Measurements from ENCODE around the gene TBC1D32. TPM values are rescaled to one million over a fixed set of nuclear protein-coding genes. Genes with fewer than 3 reads are reported as not detected.
"Not testable (repeated sequence)": the region's sequence is repeated elsewhere in the genome, so short reads cannot be mapped to it uniquely, and the experiment has no call there.

Gene TBC1D32
- total RNA-seq, 1 experiment from 2014 or later = 12.0 TPM

GRCh38 chr6:121302882-121303281 is 31.4 kb downstream of the TBC1D32 start:
- BruUV-seq (replicated peaks) = no TSS peak
- intact Hi-C loops (cut with micrococcal nuclease; ENCODE audit: unreplicated experiment) = no loop called here
- ChIA-PET POLR2A (ENCODE audit: unreplicated experiment) (no interaction called here), CTCF (no interaction called here)
- H3K4me3 ChIP-seq = no peak overlapping the region
- no peak for DNase-seq
- H3K9me2 ChIP-seq (ENCODE audit: insufficient read depth) = no peaks in the 10 kb centered on the region
- H3K79me2 ChIP-seq (ENCODE audit: low read depth) = no peaks in the 10 kb centered on the region
- H3K27me3 ChIP-seq (ENCODE audit: insufficient read depth, low read depth) = no peaks in the 10 kb centered on the region
- H3F3A ChIP-seq (ENCODE audit: insufficient read depth, low read depth) = no peaks in the 10 kb centered on the region
- H3K36me3 ChIP-seq (ENCODE audit: low read depth) = no peaks in the 10 kb centered on the region
- H2AFZ ChIP-seq = no peak overlapping the region
- no peaks in the 10 kb centered on the region for H3K9me3 ChIP-seq (ENCODE audit: insufficient read depth, low read depth)
- H4K20me1 ChIP-seq (ENCODE audit: insufficient read depth) = no peaks in the 10 kb centered on the region
- no peak overlapping the region for H3K4me2 ChIP-seq
- no peaks in the 10 kb centered on the region for H3K4me1 ChIP-seq (replicated peaks; ENCODE audit: insufficient read depth)
- H3K27ac ChIP-seq = no peak overlapping the region
- no peak for TF ChIP-seq EZH2 (IDR thresholded peaks at IDR 0.05; ENCODE audit: low read depth)
- TF ChIP-seq CTCF (conservative IDR thresholded peaks at IDR 0.05) = no peak

- BruUV-seq (replicated peaks); DNase-seq; H3K36me3 ChIP-seq (ENCODE audit: low read depth); H3F3A ChIP-seq (ENCODE audit: insufficient read depth, low read depth); H3K79me2 ChIP-seq (ENCODE audit: low read depth); H3K9me3 ChIP-seq (ENCODE audit: insufficient read depth, low read depth); H3K9me2 ChIP-seq (ENCODE audit: insufficient read depth); H3K27ac ChIP-seq; H3K4me3 ChIP-seq; H3K4me2 ChIP-seq; H3K4me1 ChIP-seq (replicated peaks; ENCODE audit: insufficient read depth); H2AFZ ChIP-seq; intact Hi-C loops (cut with micrococcal nuclease; ENCODE audit: unreplicated experiment); POLR2A ChIA-PET (ENCODE audit: unreplicated experiment); CTCF ChIA-PET; H4K20me1 ChIP-seq (ENCODE audit: insufficient read depth); H3K27me3 ChIP-seq (ENCODE audit: insufficient read depth, low read depth): not testable (repeated sequence)
Measured at GRCh38 chr6:121301156-121301555, 33.1 kb downstream of the TBC1D32 start.

DNA sequence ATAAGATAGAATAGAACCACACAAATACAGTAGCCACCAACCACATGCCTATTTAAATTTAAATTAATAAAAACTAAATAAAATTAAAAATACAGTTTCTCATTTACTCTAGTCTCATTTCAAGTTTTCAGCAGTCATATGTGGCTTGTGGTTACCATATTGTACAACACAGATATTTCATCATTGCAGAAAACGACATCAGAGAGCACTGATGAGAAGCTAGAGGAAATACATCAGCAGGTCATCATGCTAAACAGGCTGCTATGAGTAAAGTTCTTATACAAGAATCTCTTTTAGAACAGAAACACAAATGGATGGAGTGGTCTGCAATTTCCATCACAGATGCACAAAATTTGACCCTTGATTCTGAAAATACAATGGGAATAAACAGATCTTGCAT is 36.6 kb downstream of the TBC1D32 start:
- TF ChIP-seq EZH2 (IDR thresholded peaks at IDR 0.05; ENCODE audit: low read depth) = no peak
- Histone ChIP-seq H3K36me3 (ENCODE audit: low read depth) (no peaks in the 10 kb centered on the region), H3K79me2 (ENCODE audit: low read depth) (no peaks in the 10 kb centered on the region), H3K27me3 (ENCODE audit: insufficient read depth, low read depth) (no peaks in the 10 kb centered on the region), H3K4me1 (replicated peaks; ENCODE audit: insufficient read depth) (no peaks in the 10 kb centered on the region), H3K4me2 (no peak overlapping the region), H3F3A (ENCODE audit: insufficient read depth, low read depth) (no peaks in the 10 kb centered on the region; the same call in 1 of the 2 replicates), H3K27ac (no peak overlapping the region), H4K20me1 (ENCODE audit: insufficient read depth) (no peaks in the 10 kb centered on the region), H3K9me2 (ENCODE audit: insufficient read depth) (no peaks in the 10 kb centered on the region; the same call in 1 of the 2 replicates), H3K9me3 (ENCODE audit: insufficient read depth, low read depth) (no peaks in the 10 kb centered on the region), H3K4me3 (no peak overlapping the region), H2AFZ (no peak overlapping the region)
- CTCF ChIA-PET = no interaction called here
- DNase-seq = no peak
- intact Hi-C loops (cut with micrococcal nuclease; ENCODE audit: unreplicated experiment) = no loop called here
- BruUV-seq (replicated peaks) = no TSS peak
- POLR2A ChIA-PET (ENCODE audit: unreplicated experiment) = no interaction called here

- intact Hi-C loops (cut with micrococcal nuclease; ENCODE audit: unreplicated experiment) = no loop called here
- no peak overlapping the region for H3K27ac ChIP-seq
- H2AFZ ChIP-seq = no peak overlapping the region
- ChIA-PET POLR2A (ENCODE audit: unreplicated experiment) (no interaction called here), CTCF (no interaction called here)
- no peak for TF ChIP-seq EZH2 (IDR thresholded peaks at IDR 0.05; ENCODE audit: low read depth)
- no peak for TF ChIP-seq CTCF (conservative IDR thresholded peaks at IDR 0.05)
- no peak overlapping the region for H3K4me3 ChIP-seq
- no peaks in the 10 kb centered on the region for H3K36me3 ChIP-seq (ENCODE audit: low read depth)
- no peaks in the 10 kb centered on the region for H3K9me2 ChIP-seq (ENCODE audit: insufficient read depth)
- H3K4me1 ChIP-seq (replicated peaks; ENCODE audit: insufficient read depth) = no peaks in the 10 kb centered on the region
- DNase-seq = no peak
- H4K20me1 ChIP-seq (ENCODE audit: insufficient read depth) = no peaks in the 10 kb centered on the region
- H3K9me3 ChIP-seq (ENCODE audit: insufficient read depth, low read depth) = no peaks in the 10 kb centered on the region
- H3K4me2 ChIP-seq = no peak overlapping the region
- no peaks in the 10 kb centered on the region for H3K79me2 ChIP-seq (ENCODE audit: low read depth)
- H3F3A ChIP-seq (ENCODE audit: insufficient read depth, low read depth) = no peaks in the 10 kb centered on the region
- no peaks in the 10 kb centered on the region for H3K27me3 ChIP-seq (ENCODE audit: insufficient read depth, low read depth)
- BruUV-seq (replicated peaks) = no TSS peak
Measured at GRCh38 chr6:121285041-121285440, 49.2 kb downstream of the TBC1D32 start.
